GM12874 (cell line): Measurements from ENCODE around the gene C11orf68.

Experiments
- TF ChIP-seq, protein P1 (sequence below): IDR thresholded peaks from 2 replicates; pipeline ENCODE4 v1.5.1; 2011; ENCODE audit warnings: low read depth, mild to moderate bottlenecking, control low read depth, low read length, moderate library complexity; ENCODE audit not compliant: insufficient read depth

Gene C11orf68

GRCh38 chr11:65925397-65925796, 6.5 kb upstream of the C11orf68 start:
- TF ChIP-seq, protein P1, sequence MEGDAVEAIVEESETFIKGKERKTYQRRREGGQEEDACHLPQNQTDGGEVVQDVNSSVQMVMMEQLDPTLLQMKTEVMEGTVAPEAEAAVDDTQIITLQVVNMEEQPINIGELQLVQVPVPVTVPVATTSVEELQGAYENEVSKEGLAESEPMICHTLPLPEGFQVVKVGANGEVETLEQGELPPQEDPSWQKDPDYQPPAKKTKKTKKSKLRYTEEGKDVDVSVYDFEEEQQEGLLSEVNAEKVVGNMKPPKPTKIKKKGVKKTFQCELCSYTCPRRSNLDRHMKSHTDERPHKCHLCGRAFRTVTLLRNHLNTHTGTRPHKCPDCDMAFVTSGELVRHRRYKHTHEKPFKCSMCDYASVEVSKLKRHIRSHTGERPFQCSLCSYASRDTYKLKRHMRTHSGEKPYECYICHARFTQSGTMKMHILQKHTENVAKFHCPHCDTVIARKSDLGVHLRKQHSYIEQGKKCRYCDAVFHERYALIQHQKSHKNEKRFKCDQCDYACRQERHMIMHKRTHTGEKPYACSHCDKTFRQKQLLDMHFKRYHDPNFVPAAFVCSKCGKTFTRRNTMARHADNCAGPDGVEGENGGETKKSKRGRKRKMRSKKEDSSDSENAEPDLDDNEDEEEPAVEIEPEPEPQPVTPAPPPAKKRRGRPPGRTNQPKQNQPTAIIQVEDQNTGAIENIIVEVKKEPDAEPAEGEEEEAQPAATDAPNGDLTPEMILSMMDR, result no peak

DNA sequence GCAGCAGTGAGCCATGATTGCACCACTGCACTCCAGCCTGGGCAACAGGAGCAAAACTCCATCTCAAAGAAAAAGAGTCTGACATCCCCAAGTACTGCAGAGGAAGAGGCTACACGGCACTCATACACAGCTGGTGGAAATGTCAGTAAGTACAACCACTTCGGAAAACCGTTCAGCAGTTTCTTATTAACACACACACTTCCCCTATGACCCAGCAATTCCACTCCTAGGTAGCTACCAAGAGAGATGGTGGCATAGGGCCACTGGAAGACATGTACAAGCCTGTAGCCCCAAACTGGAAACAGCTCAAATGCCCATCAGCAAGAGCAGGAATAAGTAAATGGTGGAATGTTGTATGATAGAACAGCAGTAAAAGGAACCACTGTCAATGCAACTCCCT, 3.7 kb upstream of the C11orf68 start:
- TF ChIP-seq, protein P1, result no peak

- TF ChIP-seq, protein P1, result no peak
These were observed 3.0 kb upstream of the C11orf68 start for GRCh38 chr11:65921876-65922275.

- TF ChIP-seq, protein P1, result no peak
These were observed 2.2 kb upstream of the C11orf68 start for GRCh38 chr11:65921033-65921555.

DNA sequence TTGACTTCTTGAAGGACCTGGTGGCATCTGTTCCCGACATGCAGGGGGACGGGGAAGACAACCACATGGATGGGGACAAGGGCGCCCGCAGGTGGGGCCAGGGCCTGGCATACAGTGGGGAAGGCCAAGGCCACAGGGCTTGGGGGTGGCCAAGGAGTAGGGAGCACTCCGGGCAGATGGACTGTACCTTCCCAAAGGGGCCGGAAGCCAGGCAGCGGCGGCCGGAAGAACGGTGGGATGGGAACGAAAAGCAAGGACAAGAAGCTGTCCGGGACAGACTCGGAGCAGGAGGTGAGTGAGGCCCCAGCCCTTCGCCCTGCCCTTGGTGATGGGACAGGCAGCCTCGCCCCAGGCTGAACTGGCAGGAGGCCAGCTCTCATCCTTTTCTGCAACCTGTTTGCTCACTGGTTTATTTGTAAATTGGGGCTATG, 1.5 kb upstream of the C11orf68 start:
- TF ChIP-seq, protein P1, result no peak

- TF ChIP-seq, protein P1, result no peak
These were observed 910 bp upstream of the C11orf68 start for GRCh38 chr11:65919573-65920371.

DNA sequence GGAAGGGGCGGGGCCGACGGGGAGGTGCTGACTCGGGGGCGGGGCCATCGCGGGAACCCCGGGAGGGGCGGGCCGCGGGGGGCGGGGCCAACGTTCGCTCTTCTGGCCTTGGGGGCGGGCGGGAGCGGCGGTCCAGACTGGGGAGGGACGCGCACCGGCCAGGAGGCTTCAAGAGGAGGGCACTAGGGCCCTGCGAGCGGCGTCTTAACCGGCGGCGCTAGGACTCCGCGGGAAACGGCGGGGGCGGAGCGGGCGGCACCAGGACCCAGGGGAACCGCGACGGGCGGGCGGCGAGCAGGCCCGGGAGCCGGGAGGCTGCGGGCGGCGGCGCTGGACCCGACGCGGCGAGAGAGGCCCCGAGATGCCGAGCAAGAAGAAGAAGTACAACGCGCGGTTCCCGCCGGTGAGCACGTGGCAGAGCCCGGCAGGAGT, 295 bp upstream of the C11orf68 start, which contains the start of gene DRAP1:
DRAP1 (plus strand) TSS at position 286 of the 432 bp plus-strand sequence; CDS start at position 362, 76 bp downstream.
- TF ChIP-seq, protein P1, result no peak
